ENCODE data around the gene GRIK1.

The GRIK1 gene

GRCh38 chr21:29857150-29857549 is 82.6 kb downstream of the GRIK1 start:
- H3K27ac ChIP-seq: no peak overlapping the region
- TF ChIP-seq, protein P1, sequence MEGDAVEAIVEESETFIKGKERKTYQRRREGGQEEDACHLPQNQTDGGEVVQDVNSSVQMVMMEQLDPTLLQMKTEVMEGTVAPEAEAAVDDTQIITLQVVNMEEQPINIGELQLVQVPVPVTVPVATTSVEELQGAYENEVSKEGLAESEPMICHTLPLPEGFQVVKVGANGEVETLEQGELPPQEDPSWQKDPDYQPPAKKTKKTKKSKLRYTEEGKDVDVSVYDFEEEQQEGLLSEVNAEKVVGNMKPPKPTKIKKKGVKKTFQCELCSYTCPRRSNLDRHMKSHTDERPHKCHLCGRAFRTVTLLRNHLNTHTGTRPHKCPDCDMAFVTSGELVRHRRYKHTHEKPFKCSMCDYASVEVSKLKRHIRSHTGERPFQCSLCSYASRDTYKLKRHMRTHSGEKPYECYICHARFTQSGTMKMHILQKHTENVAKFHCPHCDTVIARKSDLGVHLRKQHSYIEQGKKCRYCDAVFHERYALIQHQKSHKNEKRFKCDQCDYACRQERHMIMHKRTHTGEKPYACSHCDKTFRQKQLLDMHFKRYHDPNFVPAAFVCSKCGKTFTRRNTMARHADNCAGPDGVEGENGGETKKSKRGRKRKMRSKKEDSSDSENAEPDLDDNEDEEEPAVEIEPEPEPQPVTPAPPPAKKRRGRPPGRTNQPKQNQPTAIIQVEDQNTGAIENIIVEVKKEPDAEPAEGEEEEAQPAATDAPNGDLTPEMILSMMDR (IDR thresholded peaks at IDR 0.05): no peak

DNA sequence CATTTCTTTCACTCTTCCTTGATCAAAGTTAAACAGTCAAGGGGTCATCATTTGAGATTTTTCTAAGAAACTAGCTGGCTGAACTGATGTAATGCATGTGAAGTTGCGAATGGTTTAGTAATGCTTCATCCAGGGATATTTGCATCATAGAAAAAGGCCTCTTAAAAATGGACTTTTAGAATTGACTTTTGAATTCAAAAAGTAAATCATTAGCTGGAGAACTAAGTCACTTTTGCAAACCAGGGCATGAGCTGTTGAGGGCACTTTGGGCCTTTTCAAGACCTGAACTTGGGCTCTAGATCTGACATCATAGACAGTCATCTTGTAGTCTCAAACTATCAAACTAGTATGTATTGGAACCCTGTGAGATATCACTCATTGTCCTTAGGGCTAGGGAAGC is 85.0 kb downstream of the GRIK1 start:
- TF ChIP-seq, protein P1 (IDR thresholded peaks at IDR 0.05): no peak
- Histone ChIP-seq H3K9me3 (no peaks in the 10 kb centered on the region), H3K4me3 (ENCODE audit: low read depth in 1 of 2, low read length in 1 of 2) (no peak overlapping the region), H3K4me1 (ENCODE audit: control insufficient read depth in 1 of 2, insufficient read depth in 1 of 2, low read depth in 1 of 2, low read length in 1 of 2) (no peaks in the 10 kb centered on the region), H3K27ac (no peak overlapping the region), H3K27me3 (no peaks in the 10 kb centered on the region), H3K36me3 (no peaks in the 10 kb centered on the region)

More at GRCh38 chr21:29857150-29857549, 82.6 kb downstream of the GRIK1 start:
- Histone ChIP-seq H3K27me3 (no peaks in the 10 kb centered on the region), H3K9me3 (no peaks in the 10 kb centered on the region), H3K36me3 (no peaks in the 10 kb centered on the region), H3K4me3 (ENCODE audit: low read depth in 1 of 2, low read length in 1 of 2) (no peak overlapping the region), H3K4me1 (ENCODE audit: control insufficient read depth in 1 of 2, insufficient read depth in 1 of 2, low read depth in 1 of 2, low read length in 1 of 2) (no peaks in the 10 kb centered on the region)

DNA sequence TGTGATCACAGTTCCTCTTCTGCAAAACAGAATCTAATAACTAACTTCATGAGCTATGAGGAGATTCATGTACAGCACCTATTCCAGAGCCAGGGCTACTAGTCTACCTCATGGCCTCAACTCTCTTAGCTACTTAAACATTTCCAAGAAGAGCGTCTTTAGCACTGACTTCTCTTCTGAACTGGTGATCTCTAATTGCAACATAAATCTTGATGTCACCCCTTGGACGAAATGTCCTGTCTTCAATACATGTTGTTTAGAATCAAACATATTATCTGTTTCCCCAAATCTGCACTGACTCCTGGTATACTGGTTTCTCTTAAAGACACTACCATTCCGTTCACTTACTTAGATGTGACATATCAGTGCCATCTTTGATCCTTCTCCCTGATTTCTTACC is 88.2 kb downstream of the GRIK1 start:
- TF ChIP-seq, protein P1 (IDR thresholded peaks at IDR 0.05): no peak
- Histone ChIP-seq H3K27me3 (no peaks in the 10 kb centered on the region), H3K4me3 (ENCODE audit: low read depth in 1 of 2, low read length in 1 of 2) (no peak overlapping the region), H3K27ac (no peak overlapping the region), H3K9me3 (no peaks in the 10 kb centered on the region), H3K4me1 (ENCODE audit: control insufficient read depth in 1 of 2, insufficient read depth in 1 of 2, low read depth in 1 of 2, low read length in 1 of 2) (no peaks in the 10 kb centered on the region), H3K36me3 (no peaks in the 10 kb centered on the region)

GRCh38 chr21:29849735-29850176 is 90.0 kb downstream of the GRIK1 start:
- Histone ChIP-seq H3K4me3 (ENCODE audit: low read depth in 1 of 2, low read length in 1 of 2) (no peak overlapping the region), H3K27me3 (no peaks in the 10 kb centered on the region), H3K27ac (no peak overlapping the region), H3K9me3 (no peaks in the 10 kb centered on the region), H3K36me3 (no peaks in the 10 kb centered on the region), H3K4me1 (ENCODE audit: control insufficient read depth in 1 of 2, insufficient read depth in 1 of 2, low read depth in 1 of 2, low read length in 1 of 2) (no peaks in the 10 kb centered on the region)
- TF ChIP-seq, protein P1 (IDR thresholded peaks at IDR 0.05): no peak

- TF ChIP-seq, protein P1 (IDR thresholded peaks at IDR 0.05): no peak
- H3K27me3 ChIP-seq: no peaks in the 10 kb centered on the region
- H3K9me3 ChIP-seq: no peaks in the 10 kb centered on the region
- H3K4me1 ChIP-seq (ENCODE audit: control insufficient read depth in 1 of 2, insufficient read depth in 1 of 2, low read depth in 1 of 2, low read length in 1 of 2): no peaks in the 10 kb centered on the region
- H3K27ac ChIP-seq: no peak overlapping the region
- no peak overlapping the region for H3K4me3 ChIP-seq (ENCODE audit: low read depth in 1 of 2, low read length in 1 of 2)
- H3K36me3 ChIP-seq: no peaks in the 10 kb centered on the region
Measured at GRCh38 chr21:29843804-29844203, 96.0 kb downstream of the GRIK1 start.

- TF ChIP-seq, protein P1 (IDR thresholded peaks at IDR 0.05): no peak
Measured at GRCh38 chr21:29834617-29835016, 105.2 kb downstream of the GRIK1 start.

More at GRCh38 chr21:29834617-29835016, 105.2 kb downstream of the GRIK1 start:
- Histone ChIP-seq H3K4me3 (ENCODE audit: low read depth in 1 of 2, low read length in 1 of 2) (no peak overlapping the region), H3K27me3 (no peaks in the 10 kb centered on the region), H3K36me3 (no peaks in the 10 kb centered on the region), H3K4me1 (ENCODE audit: control insufficient read depth in 1 of 2, insufficient read depth in 1 of 2, low read depth in 1 of 2, low read length in 1 of 2) (no peaks in the 10 kb centered on the region), H3K9me3 (no peaks in the 10 kb centered on the region), H3K27ac (no peak overlapping the region)

All from neutrophil (primary cell).